Measurements from ENCODE around the gene TTC34. TPM values are rescaled to one million over a fixed set of nuclear protein-coding genes. Genes with fewer than 3 reads are reported as not detected.

TTC34 gene
- total RNA-seq, 1 experiment from 2014 or later: 0.92 TPM

GRCh38 chr1:2809656-2810055 lies 8.2 kb upstream of the TTC34 start:
- Mint-ChIP-seq H3K36me3 (ENCODE audit: insufficient read depth in 1 of 3, low read depth in 3 of 3) (peaks cover 3 to 20% (median 12%) of the 10 kb centered on the region in 3 experiments; a peak in 5 of 7 replicates), H3K4me3 (no peak overlapping the region), H3K27me3 (ENCODE audit: low read depth) (no peaks in the 10 kb centered on the region; the same call in 1 of the 2 replicates), H3K27ac (no peak overlapping the region), H3K4me1 (no peaks in the 10 kb centered on the region), H3K9me3 (peaks cover 20 to 80% of the 10 kb centered on the region in 2 experiments)
- H3K27ac ChIP-seq (ENCODE audit: insufficient read length, low read depth, low read length): no peak overlapping the region
- no peak overlapping the region for H3K9ac ChIP-seq (ENCODE audit: extremely low read depth, insufficient read length, low read length)
- H3K23ac ChIP-seq (ENCODE audit: insufficient read length, low read depth, low read length): no peak overlapping the region
- H3K14ac ChIP-seq (ENCODE audit: insufficient read depth, low read length): no peak overlapping the region
- WGBS (ENCODE audit: extremely low coverage, insufficient read length, low lambda C conversion rate): no CpG with 5 or more reads among the region's 17 CpGs
- no peaks in the 10 kb centered on the region for H3K23me2 ChIP-seq (ENCODE audit: insufficient read length, low read depth, low read length, poor library complexity, severe bottlenecking)
- no peak overlapping the region for H2AK5ac ChIP-seq (ENCODE audit: insufficient read length, low read length)
- no peaks in the 10 kb centered on the region for H3K79me2 ChIP-seq (ENCODE audit: insufficient read depth, low read length)
- DNase-seq: no peak
- no peaks in the 10 kb centered on the region for H3K79me1 ChIP-seq (ENCODE audit: insufficient read depth, low read depth, low read length, poor library complexity, severe bottlenecking)
- no peak overlapping the region for H3K18ac ChIP-seq (ENCODE audit: insufficient read length, low read depth, low read length)
- no peak overlapping the region for H2BK20ac ChIP-seq (ENCODE audit: low read depth, low read length, poor library complexity, severe bottlenecking)
- no peak overlapping the region for H4K8ac ChIP-seq (replicated peaks; ENCODE audit: insufficient read length, low read depth, low read length)
- H3T11ph ChIP-seq (ENCODE audit: low read length): no peak overlapping the region
- H4K91ac ChIP-seq (ENCODE audit: insufficient read length, low read depth, low read length): no peak overlapping the region
- no peak overlapping the region for H3K4ac ChIP-seq (ENCODE audit: low read depth, low read length)
- no peak overlapping the region for H2BK120ac ChIP-seq (ENCODE audit: low read depth, low read length, poor library complexity, severe bottlenecking)
- H2AFZ ChIP-seq (ENCODE audit: low read length): no peak overlapping the region
- H3K4me2 ChIP-seq (ENCODE audit: insufficient read depth, insufficient read length, low read length): no peak overlapping the region
- H4K20me1 ChIP-seq (ENCODE audit: control insufficient read depth, insufficient read depth, insufficient read length): no peaks in the 10 kb centered on the region
- H3K9me3 ChIP-seq (ENCODE audit: control insufficient read depth, low read depth, low read length): peaks cover 83% of the 10 kb centered on the region
- no peak overlapping the region for H4K5ac ChIP-seq (ENCODE audit: insufficient read length, low read depth, low read length)
- TF ChIP-seq, protein P1, sequence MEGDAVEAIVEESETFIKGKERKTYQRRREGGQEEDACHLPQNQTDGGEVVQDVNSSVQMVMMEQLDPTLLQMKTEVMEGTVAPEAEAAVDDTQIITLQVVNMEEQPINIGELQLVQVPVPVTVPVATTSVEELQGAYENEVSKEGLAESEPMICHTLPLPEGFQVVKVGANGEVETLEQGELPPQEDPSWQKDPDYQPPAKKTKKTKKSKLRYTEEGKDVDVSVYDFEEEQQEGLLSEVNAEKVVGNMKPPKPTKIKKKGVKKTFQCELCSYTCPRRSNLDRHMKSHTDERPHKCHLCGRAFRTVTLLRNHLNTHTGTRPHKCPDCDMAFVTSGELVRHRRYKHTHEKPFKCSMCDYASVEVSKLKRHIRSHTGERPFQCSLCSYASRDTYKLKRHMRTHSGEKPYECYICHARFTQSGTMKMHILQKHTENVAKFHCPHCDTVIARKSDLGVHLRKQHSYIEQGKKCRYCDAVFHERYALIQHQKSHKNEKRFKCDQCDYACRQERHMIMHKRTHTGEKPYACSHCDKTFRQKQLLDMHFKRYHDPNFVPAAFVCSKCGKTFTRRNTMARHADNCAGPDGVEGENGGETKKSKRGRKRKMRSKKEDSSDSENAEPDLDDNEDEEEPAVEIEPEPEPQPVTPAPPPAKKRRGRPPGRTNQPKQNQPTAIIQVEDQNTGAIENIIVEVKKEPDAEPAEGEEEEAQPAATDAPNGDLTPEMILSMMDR (conservative IDR thresholded peaks at IDR 0.05): no peak
- H3K27me3 ChIP-seq (ENCODE audit: insufficient read depth, low read length): no peaks in the 10 kb centered on the region
- no peak overlapping the region for H3K56ac ChIP-seq (ENCODE audit: insufficient read length, low read depth, low read length)
- no peaks in the 10 kb centered on the region for H3K4me1 ChIP-seq (ENCODE audit: insufficient read depth, low read length)
- no peak overlapping the region for H2BK15ac ChIP-seq (ENCODE audit: low read depth, low read length)
- H2BK12ac ChIP-seq (ENCODE audit: insufficient read length, low read depth, low read length): no peak overlapping the region
- no peak overlapping the region for H2BK5ac ChIP-seq (ENCODE audit: insufficient read length, low read length)

Data from H9 (cell line).